Osteoblast (primary cell): ENCODE results near the gene ARHGEF4. TPM values are rescaled to one million over a fixed set of nuclear protein-coding genes. Genes with fewer than 3 reads are reported as not detected.

Source experiments
- DNase-seq: peaks from one replicate; pipeline ENCODE4 v3.0.0; 2011; ENCODE audit warnings: low spot score, mixed read lengths; ENCODE audit not compliant: insufficient read length; ENCODE audit errors: missing footprints
- H2AFZ ChIP-seq: 2 replicates; pipeline ENCODE4 v1.6.0; 2011; ENCODE audit warnings: mild to moderate bottlenecking, low read length
- H3K27ac ChIP-seq: 2 replicates; pipeline ENCODE4 v1.5.1; 2011; ENCODE audit warnings: mild to moderate bottlenecking, low read depth, low read length, moderate library complexity
- H3K27me3 ChIP-seq: 2 replicates; pipeline ENCODE4 v1.6.0; 2012; ENCODE audit warnings: mild to moderate bottlenecking, control low read depth, inconsistent platforms, low read length, moderate library complexity; ENCODE audit not compliant: insufficient read depth
- H3K36me3 ChIP-seq: 2 replicates; pipeline ENCODE4 v1.5.1; 2011; ENCODE audit warnings: mild to moderate bottlenecking, low read length, control low read depth, moderate library complexity; ENCODE audit not compliant: insufficient read depth
- H3K4me1 ChIP-seq: 2 replicates; pipeline ENCODE4 v1.5.1; 2011; ENCODE audit warnings: mild to moderate bottlenecking, low read length, control low read depth, moderate library complexity; ENCODE audit not compliant: insufficient read depth
- H3K4me2 ChIP-seq: 2 replicates; pipeline ENCODE4 v1.6.0; 2011; ENCODE audit warnings: mild to moderate bottlenecking, low read length; ENCODE audit not compliant: insufficient read depth
- H3K4me3 ChIP-seq: fragments of 200-600 bp; sonication (generic); 3 replicates; pipeline ENCODE4 v1.5.1; 2012; ENCODE audit warnings: mild to moderate bottlenecking, low read length, inconsistent platforms; ENCODE audit not compliant: insufficient read depth
- H3K79me2 ChIP-seq: 2 replicates; pipeline ENCODE4 v1.6.0; 2012; ENCODE audit warnings: mild to moderate bottlenecking, low read length, control low read depth, inconsistent platforms; ENCODE audit not compliant: insufficient read depth
- H3K9me3 ChIP-seq: 2 replicates; pipeline ENCODE4 v1.5.1; 2011; ENCODE audit warnings: low read depth, low read length, control low read depth
- H4K20me1 ChIP-seq: 2 replicates; pipeline ENCODE4 v1.6.0; 2012; ENCODE audit warnings: mild to moderate bottlenecking, low read length, control low read depth; ENCODE audit not compliant: insufficient read depth
- total RNA-seq: library from RNA; depleted of rRNA; stranded (reverse); fragments of >200 nt; gene quantifications from 2 replicates; pipeline ENCODE4 v1.2.3, GENCODE V29; 2012
- TF ChIP-seq, protein P1 (sequence below): IDR thresholded peaks from 2 replicates; pipeline ENCODE4 v1.5.1; 2011; ENCODE audit warnings: mild to moderate bottlenecking, low read depth, low read length, moderate library complexity; ENCODE audit errors: extremely low read depth

The ARHGEF4 gene
- total RNA-seq, 1 donor = 3.6 TPM

- Histone ChIP-seq H3K27ac (no peak overlapping the region), H3K4me3 (no peak overlapping the region), H3K4me1 (peaks cover 3% of the 10 kb centered on the region), H3K79me2 (no peaks in the 10 kb centered on the region), H2AFZ (no peak overlapping the region), H3K27me3 (peaks cover 4% of the 10 kb centered on the region), H3K9me3 (no peaks in the 10 kb centered on the region), H3K36me3 (no peaks in the 10 kb centered on the region), H3K4me2 (no peak overlapping the region), H4K20me1 (peaks cover 6% of the 10 kb centered on the region)
- TF ChIP-seq, protein P1, sequence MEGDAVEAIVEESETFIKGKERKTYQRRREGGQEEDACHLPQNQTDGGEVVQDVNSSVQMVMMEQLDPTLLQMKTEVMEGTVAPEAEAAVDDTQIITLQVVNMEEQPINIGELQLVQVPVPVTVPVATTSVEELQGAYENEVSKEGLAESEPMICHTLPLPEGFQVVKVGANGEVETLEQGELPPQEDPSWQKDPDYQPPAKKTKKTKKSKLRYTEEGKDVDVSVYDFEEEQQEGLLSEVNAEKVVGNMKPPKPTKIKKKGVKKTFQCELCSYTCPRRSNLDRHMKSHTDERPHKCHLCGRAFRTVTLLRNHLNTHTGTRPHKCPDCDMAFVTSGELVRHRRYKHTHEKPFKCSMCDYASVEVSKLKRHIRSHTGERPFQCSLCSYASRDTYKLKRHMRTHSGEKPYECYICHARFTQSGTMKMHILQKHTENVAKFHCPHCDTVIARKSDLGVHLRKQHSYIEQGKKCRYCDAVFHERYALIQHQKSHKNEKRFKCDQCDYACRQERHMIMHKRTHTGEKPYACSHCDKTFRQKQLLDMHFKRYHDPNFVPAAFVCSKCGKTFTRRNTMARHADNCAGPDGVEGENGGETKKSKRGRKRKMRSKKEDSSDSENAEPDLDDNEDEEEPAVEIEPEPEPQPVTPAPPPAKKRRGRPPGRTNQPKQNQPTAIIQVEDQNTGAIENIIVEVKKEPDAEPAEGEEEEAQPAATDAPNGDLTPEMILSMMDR = no peak
- DNase-seq = peak; percentile 50
These were observed 197.0 kb downstream of the ARHGEF4 start for GRCh38 chr2:131033786-131034121.

GRCh38 chr2:131034122-131035051 is 197.7 kb downstream of the ARHGEF4 start:
- peak; percentile 96 for DNase-seq
- Histone ChIP-seq H3K9me3 (no peaks in the 10 kb centered on the region), H3K36me3 (no peaks in the 10 kb centered on the region), H3K27me3 (peaks cover 4% of the 10 kb centered on the region), H3K27ac (no peak overlapping the region), H2AFZ (peak overlapping the region; percentile 76), H3K4me3 (peak overlapping the region; percentile 66), H3K79me2 (no peaks in the 10 kb centered on the region), H3K4me2 (peak overlapping the region; percentile 76), H3K4me1 (peaks cover 3% of the 10 kb centered on the region), H4K20me1 (peaks cover 6% of the 10 kb centered on the region)
- TF ChIP-seq, protein P1 = no peak

GRCh38 chr2:131035112-131035825 is 198.6 kb downstream of the ARHGEF4 start:
- H3K27ac ChIP-seq = no peak overlapping the region
- peaks cover 6% of the 10 kb centered on the region for H4K20me1 ChIP-seq
- H3K4me1 ChIP-seq = peaks cover 3% of the 10 kb centered on the region
- TF ChIP-seq, protein P1 = no peak
- no peaks in the 10 kb centered on the region for H3K36me3 ChIP-seq
- H3K27me3 ChIP-seq = peaks cover 4% of the 10 kb centered on the region
- peak; percentile 91 for DNase-seq
- H3K4me2 ChIP-seq = peak overlapping the region; percentile 71
- H2AFZ ChIP-seq = peak overlapping the region; percentile 47
- no peaks in the 10 kb centered on the region for H3K9me3 ChIP-seq
- H3K79me2 ChIP-seq = no peaks in the 10 kb centered on the region
- H3K4me3 ChIP-seq = peak overlapping the region; percentile 66

DNA sequence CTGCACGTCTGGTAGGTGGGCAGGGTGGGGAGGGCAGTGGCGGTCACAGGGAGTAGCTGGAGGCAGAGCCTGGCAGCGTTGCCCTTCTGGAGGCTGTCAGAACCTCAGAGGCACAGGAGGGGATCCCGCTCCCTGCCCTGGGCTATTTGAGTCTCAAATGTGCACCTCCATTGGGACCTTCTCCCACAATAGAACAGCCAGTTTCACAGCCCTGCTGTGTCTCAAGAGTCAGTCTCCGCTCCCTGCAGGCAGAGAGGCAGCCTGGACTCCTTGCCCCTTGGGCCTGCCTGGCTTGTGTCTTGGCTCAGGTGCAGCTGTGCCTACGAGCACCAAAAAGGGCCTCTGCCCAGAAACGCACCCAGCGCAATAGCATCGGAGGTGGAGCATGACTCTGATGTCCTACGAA is 199.1 kb downstream of the ARHGEF4 start:
- DNase-seq = peak; percentile 81
- Histone ChIP-seq H3K4me2 (peak overlapping the region; percentile 71), H3K4me3 (peak overlapping the region; percentile 66)

More for the DNA sequence above, 199.1 kb downstream of the ARHGEF4 start:
- peaks cover 3% of the 10 kb centered on the region for H3K4me1 ChIP-seq
- peaks cover 6% of the 10 kb centered on the region for H4K20me1 ChIP-seq
- no peaks in the 10 kb centered on the region for H3K79me2 ChIP-seq
- peaks cover 4% of the 10 kb centered on the region for H3K27me3 ChIP-seq
- no peak overlapping the region for H3K27ac ChIP-seq
- H3K9me3 ChIP-seq = no peaks in the 10 kb centered on the region
- no peaks in the 10 kb centered on the region for H3K36me3 ChIP-seq
- H2AFZ ChIP-seq = no peak overlapping the region
- TF ChIP-seq, protein P1 = no peak
